NT2/D1 (cell line): ENCODE measurements around the gene RTP5.

Experiments used
- SUZ12 ChIP-seq: IDR thresholded peaks from 2 replicates; pipeline ENCODE4 v1.6.1; 2011; ENCODE audit not compliant: insufficient read length, insufficient read depth; ENCODE audit errors: extremely low read depth
- YY1 ChIP-seq: IDR thresholded peaks from 2 replicates; pipeline ENCODE4 v1.6.1; 2011; ENCODE audit not compliant: insufficient read length, insufficient read depth
- ZNF274 ChIP-seq: IDR thresholded peaks from 2 replicates; pipeline ENCODE4 v1.6.1; 2011; ENCODE audit warnings: mild to moderate bottlenecking, low read depth, low read length

DNA sequence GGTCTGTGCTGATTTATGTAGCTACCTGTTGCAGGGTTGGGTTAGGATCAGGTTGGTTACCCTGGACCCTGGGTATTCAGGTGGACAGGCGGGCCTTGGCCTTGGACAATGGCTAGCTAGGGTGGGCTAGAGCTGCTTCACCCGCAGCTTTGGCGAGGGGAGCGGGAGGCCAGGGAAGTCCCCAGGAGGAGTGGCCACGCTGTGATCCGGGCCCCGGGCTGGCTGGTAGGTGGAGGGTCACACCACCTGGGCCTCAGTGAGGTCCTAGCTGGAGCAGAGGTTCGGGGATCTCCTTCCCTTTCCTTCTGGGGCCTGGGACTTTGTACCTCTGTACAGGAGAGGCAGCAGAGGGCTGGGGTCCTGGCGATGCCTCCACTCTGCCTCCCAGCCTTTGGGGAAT is 9.8 kb downstream of the RTP5 start:
- TF ChIP-seq YY1 (no peak), ZNF274 (no peak), SUZ12 (no peak)
